ENCODE measurements around the gene TEKT1. TPM values are rescaled to one million over a fixed set of nuclear protein-coding genes. Genes with fewer than 3 reads are reported as not detected.

Gene TEKT1
- total RNA-seq, 3 donors from 2014 or later = not detected

GRCh38 chr17:6755281-6755680 is 76.2 kb downstream of the TEKT1 start:
- peak; percentile 9 for ATAC-seq
- H3K4me1 ChIP-seq (ENCODE audit: low read depth) = peaks cover 2% of the 10 kb centered on the region
- peak in 1 of 3 donors; percentile 20 for DNase-seq
- H3K4me3 ChIP-seq = no peak overlapping the region
- intact Hi-C loops (cut with DNase I, micrococcal nuclease) = no loop called here
- no peaks in the 10 kb centered on the region for H3K36me3 ChIP-seq (ENCODE audit: low read depth)
- no peaks in the 10 kb centered on the region for H3K9me3 ChIP-seq
- TF ChIP-seq CTCF (IDR thresholded peaks at IDR 0.05) = no peak

- peaks cover 2% of the 10 kb centered on the region for H3K4me1 ChIP-seq (ENCODE audit: low read depth)
- H3K9me3 ChIP-seq = no peaks in the 10 kb centered on the region
- no peak for TF ChIP-seq CTCF (IDR thresholded peaks at IDR 0.05)
- H3K4me3 ChIP-seq = no peak overlapping the region
- no peaks in the 10 kb centered on the region for H3K36me3 ChIP-seq (ENCODE audit: low read depth)
- DNase-seq (no peak), ATAC-seq (no peak)
- intact Hi-C loops (cut with DNase I, micrococcal nuclease) = no loop called here
These were observed 78.0 kb downstream of the TEKT1 start for GRCh38 chr17:6753546-6753945.

- DNase-seq = peak; percentile 21 to 63 (median 40)
- ATAC-seq = peak; percentile 27
- Histone ChIP-seq H3K4me1 (ENCODE audit: low read depth) (peaks cover 2% of the 10 kb centered on the region), H3K4me3 (no peak overlapping the region), H3K9me3 (no peaks in the 10 kb centered on the region), H3K36me3 (ENCODE audit: low read depth) (no peaks in the 10 kb centered on the region)
- TF ChIP-seq CTCF (IDR thresholded peaks at IDR 0.05) = no peak
- intact Hi-C loops (cut with DNase I, micrococcal nuclease) = no loop called here
These were observed 78.5 kb downstream of the TEKT1 start for GRCh38 chr17:6753006-6753445.

GRCh38 chr17:6752068-6752909 is 79.2 kb downstream of the TEKT1 start:
- DNase-seq (peak in 1 of 3 donors; percentile 24), ATAC-seq (peak; percentile 41)
- peaks cover 2% of the 10 kb centered on the region for H3K4me1 ChIP-seq (ENCODE audit: low read depth)
- intact Hi-C loops (cut with DNase I, micrococcal nuclease) = no loop called here
- H3K4me3 ChIP-seq = no peak overlapping the region
- no peaks in the 10 kb centered on the region for H3K36me3 ChIP-seq (ENCODE audit: low read depth)
- H3K9me3 ChIP-seq = no peaks in the 10 kb centered on the region
- TF ChIP-seq CTCF (IDR thresholded peaks at IDR 0.05) = no peak

GRCh38 chr17:6749519-6749918 is 82.0 kb downstream of the TEKT1 start:
- ATAC-seq (no peak), DNase-seq (no peak)
- Histone ChIP-seq H3K36me3 (ENCODE audit: low read depth) (no peaks in the 10 kb centered on the region), H3K9me3 (no peaks in the 10 kb centered on the region), H3K4me1 (ENCODE audit: low read depth) (no peaks in the 10 kb centered on the region), H3K4me3 (no peak overlapping the region)
- intact Hi-C loops (cut with DNase I, micrococcal nuclease) = no loop called here
- TF ChIP-seq CTCF (IDR thresholded peaks at IDR 0.05) = no peak

Measured in mucosa of descending colon (tissue), 3 donors.